Right lobe of liver (tissue), 6 donors: ENCODE data around the gene PDZD7. TPM values are rescaled to one million over a fixed set of nuclear protein-coding genes. Genes with fewer than 3 reads are reported as not detected.
"Not testable (repeated sequence)": the region's sequence is repeated elsewhere in the genome, so short reads cannot be mapped to it uniquely, and the experiment has no call there.

ENCODE experiments used
- ATAC-seq, 4 donors: fragments of 200-7000 bp; cut with Tn5 transposase; one replicate each; pipeline ENCODE4 v1.9.1; 2020; ENCODE audit warnings: mild to moderate bottlenecking in 4 of 4, moderate library complexity in 4 of 4
- DNase-seq, 3 donors: peaks; one replicate each; pipeline ENCODE4 v3.0.0-alpha.2; 2020
- H3K27ac ChIP-seq, 3 donors: fragments of 200-600 bp; one replicate each; pipeline ENCODE4 v1.8.0; 2022
- H3K27me3 ChIP-seq, 2 donors: fragments of 200-600 bp; one replicate each; pipeline ENCODE4 v1.8.0; 2022
- H3K36me3 ChIP-seq, 4 donors: fragments of 200-600 bp; sonication (generic) in 1 of 4; one replicate each; pipeline versions ENCODE4 v1.5.1 to v1.8.0; 2017 to 2022; ENCODE audit warnings: control low read depth in 1 of 4
- H3K4me1 ChIP-seq, 4 donors: fragments of 200-600 bp; sonication (generic) in 1 of 4; one replicate each; pipeline versions ENCODE4 v1.5.1 to v1.8.0; 2017 to 2022; ENCODE audit warnings: control low read depth in 1 of 4
- H3K4me3 ChIP-seq, 3 donors: fragments of 200-600 bp; one replicate each; pipeline ENCODE4 v1.8.0; 2022
- H3K9me3 ChIP-seq, 4 donors: fragments of 200-600 bp; sonication (generic) in 1 of 4; one replicate each; pipeline versions ENCODE4 v1.5.1 to v1.8.0; 2017 to 2022; ENCODE audit warnings: control low read depth in 1 of 4
- POLR2A ChIP-seq: fragments of 450-650 bp; IDR thresholded peaks from one replicate; pipeline ENCODE4 v1.6.1; 2017; ENCODE audit warnings: antibody characterized with exemption, mild to moderate bottlenecking
- WGBS: methylation state at CpG from one replicate; pipeline ENCODE4 v1.1.6; 2018; ENCODE audit warnings: low coverage, low lambda C conversion rate; ENCODE audit not compliant: insufficient coverage; ENCODE audit errors: missing lambda C conversion rate; 5-methylcytosine and 5-hydroxymethylcytosine counted together
- intact Hi-C, 2 donors: fragments of 100-400 bp; cut with DNase I; formaldehyde crosslinking; loops; one replicate each; pipeline versions ENCODE4 v1.11.2 to v1.14.1; 2022
- total RNA-seq, 6 experiments: library from RNA; depleted of rRNA in 2 of 6; stranded (reverse); fragments of >200 nt in 2 of 6; fragmentation: NEBNext Ultra II Directional in 3 of 6; extraction: Animal tissue kit (Norgen Biotek cat#: 25700) in 3 of 6; gene quantifications; one replicate each; pipeline versions ENCODE4 v1.1.0 to v1.2.4, GENCODE V29; 2016 to 2023
- TF ChIP-seq, protein P1 (sequence below), 4 donors: fragments of 200-600 bp in 3 of 4; fragments of 450-650 bp in 1 of 4; IDR thresholded peaks; one replicate each; pipeline versions ENCODE4 v1.5.1 to v1.8.0; 2016 to 2022; ENCODE audit warnings: antibody characterized with exemption in 4 of 4, mild to moderate bottlenecking in 2 of 4
- donor health status: DM: no; HTN: yes; CAD: no.
- donor health status: DM: no; HTN: no; CAD: no.
- donor health status: DM: no; HTN: no; CAD: no.
- donor health status: DM: no; HTN: yes; CAD: no.
- donor health status: DM: no; HTN: yes; CAD: no.

Gene PDZD7
- total RNA-seq, 6 experiments from 2014 or later, result 0.15 to 0.50 (median 0.20) TPM; not detected in 1

DNA sequence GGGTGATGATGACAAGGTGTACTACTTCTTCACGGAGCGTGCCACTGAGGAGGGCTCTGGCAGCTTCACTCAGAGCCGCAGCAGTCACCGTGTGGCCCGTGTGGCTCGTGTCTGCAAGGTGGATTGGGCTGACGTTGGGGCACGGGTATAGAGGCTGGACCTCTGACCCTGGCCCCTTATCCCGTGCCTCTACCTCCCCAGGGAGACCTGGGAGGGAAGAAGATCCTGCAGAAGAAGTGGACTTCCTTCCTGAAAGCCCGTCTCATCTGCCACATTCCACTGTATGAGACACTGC lies 52.1 kb downstream of the PDZD7 start:
- ATAC-seq, result no peak
- WGBS, result 100% methylated on average over 2 of the region's 10 CpGs

DNA sequence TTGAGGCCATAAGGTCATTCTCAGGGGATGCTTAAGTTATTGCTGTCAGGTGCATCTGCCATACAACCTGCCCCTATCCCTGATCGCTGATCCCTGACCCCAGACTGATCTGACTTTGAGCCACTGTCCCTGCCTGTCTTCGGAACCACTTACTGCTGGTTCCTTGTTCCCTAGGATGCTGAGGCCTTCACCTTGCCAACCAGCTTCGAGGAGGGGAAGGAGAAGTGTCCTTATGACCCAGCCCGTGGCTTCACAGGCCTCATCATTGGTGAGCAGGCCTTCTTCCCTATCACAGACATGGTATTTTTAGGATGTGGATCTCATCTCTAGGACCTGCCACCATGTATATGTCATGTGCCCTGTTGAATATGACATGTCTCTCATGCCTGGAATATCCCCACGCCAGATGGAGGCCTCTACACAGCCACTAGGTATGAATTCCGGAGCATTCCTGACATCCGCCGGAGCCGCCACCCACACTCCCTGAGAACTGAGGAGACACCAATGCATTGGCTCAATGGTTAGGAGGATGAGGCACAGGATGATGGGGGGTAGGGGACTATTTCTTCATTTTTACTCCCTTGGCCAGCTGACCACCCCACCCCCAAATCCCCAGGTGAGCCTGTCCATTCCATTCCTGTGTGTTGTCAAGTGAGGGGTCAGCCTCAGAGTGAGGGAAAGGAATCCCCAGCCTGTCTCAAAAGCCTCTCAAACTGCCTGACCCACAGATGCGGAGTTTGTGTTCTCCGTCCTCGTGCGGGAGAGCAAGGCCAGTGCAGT lies 52.6 kb downstream of the PDZD7 start:
- intact Hi-C loops, result no loop called here
- Histone ChIP-seq H3K4me3 (no peak overlapping the region), H3K4me1 (no peaks in the 10 kb centered on the region), H3K36me3 (peaks cover 0 to 81% (median 22%) of the 10 kb centered on the region in 4 donors), H3K27ac (no peak overlapping the region), H3K9me3 (no peaks in the 10 kb centered on the region), H3K27me3 (no peaks in the 10 kb centered on the region)
- ATAC-seq, result no peak
- no peak for TF ChIP-seq POLR2A
- TF ChIP-seq, protein P1, sequence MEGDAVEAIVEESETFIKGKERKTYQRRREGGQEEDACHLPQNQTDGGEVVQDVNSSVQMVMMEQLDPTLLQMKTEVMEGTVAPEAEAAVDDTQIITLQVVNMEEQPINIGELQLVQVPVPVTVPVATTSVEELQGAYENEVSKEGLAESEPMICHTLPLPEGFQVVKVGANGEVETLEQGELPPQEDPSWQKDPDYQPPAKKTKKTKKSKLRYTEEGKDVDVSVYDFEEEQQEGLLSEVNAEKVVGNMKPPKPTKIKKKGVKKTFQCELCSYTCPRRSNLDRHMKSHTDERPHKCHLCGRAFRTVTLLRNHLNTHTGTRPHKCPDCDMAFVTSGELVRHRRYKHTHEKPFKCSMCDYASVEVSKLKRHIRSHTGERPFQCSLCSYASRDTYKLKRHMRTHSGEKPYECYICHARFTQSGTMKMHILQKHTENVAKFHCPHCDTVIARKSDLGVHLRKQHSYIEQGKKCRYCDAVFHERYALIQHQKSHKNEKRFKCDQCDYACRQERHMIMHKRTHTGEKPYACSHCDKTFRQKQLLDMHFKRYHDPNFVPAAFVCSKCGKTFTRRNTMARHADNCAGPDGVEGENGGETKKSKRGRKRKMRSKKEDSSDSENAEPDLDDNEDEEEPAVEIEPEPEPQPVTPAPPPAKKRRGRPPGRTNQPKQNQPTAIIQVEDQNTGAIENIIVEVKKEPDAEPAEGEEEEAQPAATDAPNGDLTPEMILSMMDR (IDR thresholded peaks at IDR 0.05), result no peak
- WGBS, result 76% methylated on average over 3 of the region's 13 CpGs
- DNase-seq, result peak in 1 of 3 donors; percentile 7

More for the DNA sequence above, 52.1 kb downstream of the PDZD7 start:
- TF ChIP-seq, protein P1 (IDR thresholded peaks at IDR 0.05), result no peak
- TF ChIP-seq POLR2A, result no peak
- Histone ChIP-seq H3K27ac (no peak overlapping the region), H3K27me3 (no peaks in the 10 kb centered on the region), H3K4me1 (no peaks in the 10 kb centered on the region), H3K9me3 (no peaks in the 10 kb centered on the region), H3K36me3 (peaks cover 0 to 80% (median 22%) of the 10 kb centered on the region in 4 donors), H3K4me3 (no peak overlapping the region)
- peak in 1 of 3 donors; percentile 33 for DNase-seq
- intact Hi-C loops, result no loop called here

DNA sequence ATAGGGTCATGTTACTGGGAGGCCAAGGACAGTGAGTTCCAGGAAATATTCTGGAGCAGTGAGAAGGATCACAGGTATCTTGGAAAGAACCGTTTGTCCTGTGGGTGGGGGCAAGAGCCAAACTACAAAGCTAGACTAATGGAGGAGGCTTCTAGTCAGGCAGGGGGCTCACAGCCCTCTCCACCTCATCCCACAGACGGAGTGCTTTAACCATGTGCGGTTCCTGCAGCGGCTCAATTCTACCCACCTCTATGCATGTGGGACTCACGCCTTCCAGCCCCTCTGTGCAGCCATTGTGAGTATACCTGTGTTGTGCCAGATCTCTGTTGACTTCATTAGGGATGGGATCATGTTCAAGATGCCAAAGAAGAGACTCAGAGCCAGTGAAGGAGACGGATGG lies 53.5 kb downstream of the PDZD7 start:
- intact Hi-C loops, result no loop called here
- ATAC-seq (no peak), DNase-seq (peak in 1 of 3 donors; percentile 24)
- Histone ChIP-seq H3K4me3 (no peak overlapping the region), H3K4me1 (peaks cover 0 to 6% (median 2%) of the 10 kb centered on the region in 4 donors), H3K27ac (no peak overlapping the region), H3K9me3 (no peaks in the 10 kb centered on the region), H3K36me3 (peaks cover 0 to 80% (median 22%) of the 10 kb centered on the region in 4 donors), H3K27me3 (no peaks in the 10 kb centered on the region)
- TF ChIP-seq POLR2A, result no peak
- TF ChIP-seq, protein P1 (IDR thresholded peaks at IDR 0.05), result no peak
- 78% methylated on average over 6 of the region's 6 CpGs for WGBS

DNA sequence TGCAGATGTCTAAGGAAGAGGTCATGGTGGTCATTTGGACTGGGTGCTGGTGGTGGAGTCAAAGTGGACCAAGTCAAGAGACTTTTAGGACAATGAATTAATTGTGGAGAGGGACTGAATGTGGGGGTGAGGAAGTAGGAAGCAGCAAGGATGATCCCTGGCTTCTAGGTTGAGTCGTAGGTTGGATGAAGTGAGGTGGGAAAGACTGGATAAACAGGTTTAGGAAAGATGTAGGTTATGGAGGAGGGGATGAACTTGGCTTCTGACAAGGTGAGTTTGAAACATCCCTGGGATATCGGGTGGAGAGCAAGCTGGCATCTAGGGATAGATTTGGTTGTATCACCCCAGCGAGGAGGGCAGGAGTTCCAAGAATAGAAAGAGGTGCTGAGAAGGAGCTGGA lies 54.0 kb downstream of the PDZD7 start:
- intact Hi-C loops, result no loop called here
- H3K9me3 ChIP-seq, result no peaks in the 10 kb centered on the region
- peak in 1 of 3 donors; percentile 16 for DNase-seq
- no peak overlapping the region for H3K27ac ChIP-seq
- ATAC-seq, result no peak
- peaks cover 0 to 75% (median 22%) of the 10 kb centered on the region in 4 donors for H3K36me3 ChIP-seq
- whole genome bisulfite sequencing, result 87% methylated on average over 3 of the region's 3 CpGs
- H3K4me3 ChIP-seq, result no peak overlapping the region
- TF ChIP-seq, protein P1 (IDR thresholded peaks at IDR 0.05), result no peak
- TF ChIP-seq POLR2A, result no peak
- H3K27me3 ChIP-seq, result no peaks in the 10 kb centered on the region
- H3K4me1 ChIP-seq, result peaks cover 0 to 11% (median 7%) of the 10 kb centered on the region in 4 donors

DNA sequence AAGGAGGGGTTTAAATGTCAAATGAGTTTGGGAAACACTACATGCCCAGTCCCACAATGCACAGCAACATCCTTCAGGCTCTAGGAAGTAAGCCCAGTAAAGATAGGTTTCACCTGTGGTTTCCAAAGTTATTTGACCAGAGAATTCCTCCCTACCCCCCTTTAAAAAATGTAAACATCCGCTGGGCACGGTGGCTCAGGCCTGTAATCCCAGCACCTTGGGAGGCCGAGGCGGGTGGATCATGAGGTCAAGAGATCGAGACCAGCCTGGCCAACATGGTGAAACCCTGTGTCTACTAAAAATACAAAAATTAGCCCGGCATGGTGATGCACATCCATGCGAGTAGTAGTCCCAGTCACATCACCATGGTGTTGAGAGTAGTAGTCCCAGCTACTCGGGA lies 55.5 kb downstream of the PDZD7 start:
- H3K27me3 ChIP-seq, ATAC-seq, intact Hi-C loops, H3K4me3 ChIP-seq, H3K9me3 ChIP-seq, H3K27ac ChIP-seq: not testable (repeated sequence)
- Histone ChIP-seq H3K4me1 (peaks cover 0 to 16% (median 9%) of the 10 kb centered on the region in 4 donors), H3K36me3 (peaks cover 0 to 60% (median 17%) of the 10 kb centered on the region in 4 donors)
- 69% methylated on average over 7 of the region's 8 CpGs for WGBS
- DNase-seq, result peak in 1 of 3 donors; percentile 9
